ENCODE results near the gene SLC25A22.

The SLC25A22 gene

DNA sequence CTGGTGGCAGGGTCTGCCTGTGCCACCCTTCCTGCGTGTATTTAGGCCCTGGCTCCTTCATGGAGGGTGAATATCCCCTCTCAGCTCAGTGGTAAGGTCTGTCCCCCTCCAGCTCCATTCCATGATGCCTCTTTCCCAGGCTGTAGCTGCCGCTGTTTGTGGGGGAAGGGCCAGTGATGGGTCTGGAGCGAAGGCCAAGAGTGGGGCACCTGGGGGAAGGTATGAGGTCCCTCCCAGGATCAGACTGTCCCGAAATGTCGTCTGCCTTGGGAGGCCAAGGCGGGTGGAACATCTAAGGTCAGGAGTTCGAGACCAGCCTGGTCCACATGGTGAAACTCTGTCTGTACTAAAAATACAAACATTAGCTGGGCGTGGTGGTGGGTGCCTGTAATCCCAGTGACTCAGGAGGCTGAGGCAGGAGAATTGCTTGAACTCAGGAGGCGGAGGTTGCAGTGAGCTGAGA is 35.8 kb upstream of the SLC25A22 start:
- no peak for DNase-seq

DNA sequence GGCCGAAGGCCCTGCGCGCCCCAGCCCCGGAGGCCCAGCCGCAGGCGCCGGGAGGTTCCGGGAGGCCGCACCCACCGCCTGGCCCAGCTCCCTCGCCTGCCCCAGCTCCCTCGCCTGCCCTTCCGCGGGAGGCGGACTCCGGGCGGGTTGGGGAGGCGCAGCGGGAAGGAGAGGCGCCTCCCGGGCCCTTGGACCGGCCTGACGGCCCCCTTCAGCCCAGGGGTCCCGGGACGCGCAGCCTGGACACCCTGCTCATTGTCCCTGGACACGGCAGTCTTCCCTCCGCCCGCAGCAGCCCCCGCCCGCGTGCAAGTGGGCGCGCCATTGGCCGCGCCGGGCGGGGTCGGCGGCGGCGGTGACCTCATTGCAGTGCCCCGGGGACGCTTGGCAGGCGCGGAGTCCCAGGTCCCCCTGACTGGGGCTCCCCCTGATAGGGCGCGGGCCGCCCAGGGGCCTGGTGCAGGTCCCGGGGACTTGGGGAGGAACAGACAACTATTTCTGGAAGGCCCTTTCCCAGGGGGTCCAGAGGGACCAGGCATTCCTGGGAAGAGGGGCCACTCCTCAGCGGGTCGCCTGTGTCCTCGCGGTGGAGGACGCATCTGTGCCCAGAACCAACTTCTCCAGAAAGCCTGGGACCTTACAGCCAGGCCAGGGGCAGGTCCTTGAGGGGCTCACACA is 35.2 kb upstream of the SLC25A22 start:
- DNase-seq = no peak

DNA sequence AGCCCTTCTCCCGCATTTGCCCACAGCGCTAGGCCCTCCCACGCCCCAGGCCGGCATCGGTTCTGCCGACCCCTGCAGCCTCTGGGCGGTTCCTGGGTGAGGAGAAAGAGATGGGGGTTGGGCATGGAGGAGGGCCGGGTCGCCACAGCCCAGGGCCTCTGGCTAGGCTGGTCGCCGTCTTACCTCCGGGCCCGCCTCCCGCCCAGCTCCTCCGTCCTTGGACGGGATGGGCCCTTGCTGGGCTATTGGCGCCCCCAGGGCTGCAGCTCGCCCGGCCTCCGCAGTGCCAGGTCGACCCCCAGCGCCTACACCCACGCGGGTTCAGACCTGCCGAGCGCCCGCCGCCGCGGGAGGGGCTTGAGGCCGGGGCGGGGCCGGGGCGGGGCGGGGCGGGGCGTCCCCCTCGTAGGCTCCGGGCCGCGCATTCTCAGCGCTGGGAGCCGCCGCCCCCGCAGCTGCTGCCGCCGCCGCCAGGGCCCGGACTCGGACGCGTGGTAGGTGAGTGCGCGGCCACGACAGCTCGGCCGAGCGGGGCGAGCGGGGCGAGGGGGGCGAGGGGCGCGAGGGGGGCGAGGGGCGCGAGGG is 34.5 kb upstream of the SLC25A22 start, which contains the start of gene CD151:
Gene CD151 (plus strand): TSS at position 424 of the 585 bp plus-strand sequence. CDS start 3,118 bp downstream, outside the sequence.
- peak; percentile 48 for DNase-seq

DNA sequence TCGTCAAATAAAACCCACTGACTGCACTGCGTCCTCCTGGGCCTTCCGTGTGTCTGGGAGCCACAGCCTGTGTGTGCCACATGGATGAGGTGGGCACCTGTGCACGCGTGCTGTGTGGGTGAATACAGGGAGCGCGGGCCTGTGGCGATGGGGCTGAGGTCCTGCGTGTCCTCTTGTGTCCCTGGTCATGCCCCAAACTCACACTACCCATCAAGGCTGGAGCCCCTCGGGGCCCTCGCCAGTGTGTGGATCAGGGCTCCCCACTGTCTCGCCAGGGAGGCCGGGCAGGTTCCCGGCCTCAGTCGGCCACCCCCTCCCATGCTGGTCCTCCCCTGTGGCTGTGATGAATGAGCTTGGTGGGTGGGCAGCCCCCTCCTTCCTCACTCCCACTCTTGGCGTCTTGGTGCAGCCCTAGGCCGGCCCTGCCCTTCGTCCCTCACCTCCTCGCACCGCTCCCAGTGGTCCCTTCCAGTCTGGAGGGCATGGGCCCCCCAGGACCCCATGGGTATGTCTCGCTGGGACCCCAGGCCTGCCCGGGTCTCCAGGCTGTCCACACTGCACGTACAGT is 34.0 kb upstream of the SLC25A22 start:
- no peak for DNase-seq

DNA sequence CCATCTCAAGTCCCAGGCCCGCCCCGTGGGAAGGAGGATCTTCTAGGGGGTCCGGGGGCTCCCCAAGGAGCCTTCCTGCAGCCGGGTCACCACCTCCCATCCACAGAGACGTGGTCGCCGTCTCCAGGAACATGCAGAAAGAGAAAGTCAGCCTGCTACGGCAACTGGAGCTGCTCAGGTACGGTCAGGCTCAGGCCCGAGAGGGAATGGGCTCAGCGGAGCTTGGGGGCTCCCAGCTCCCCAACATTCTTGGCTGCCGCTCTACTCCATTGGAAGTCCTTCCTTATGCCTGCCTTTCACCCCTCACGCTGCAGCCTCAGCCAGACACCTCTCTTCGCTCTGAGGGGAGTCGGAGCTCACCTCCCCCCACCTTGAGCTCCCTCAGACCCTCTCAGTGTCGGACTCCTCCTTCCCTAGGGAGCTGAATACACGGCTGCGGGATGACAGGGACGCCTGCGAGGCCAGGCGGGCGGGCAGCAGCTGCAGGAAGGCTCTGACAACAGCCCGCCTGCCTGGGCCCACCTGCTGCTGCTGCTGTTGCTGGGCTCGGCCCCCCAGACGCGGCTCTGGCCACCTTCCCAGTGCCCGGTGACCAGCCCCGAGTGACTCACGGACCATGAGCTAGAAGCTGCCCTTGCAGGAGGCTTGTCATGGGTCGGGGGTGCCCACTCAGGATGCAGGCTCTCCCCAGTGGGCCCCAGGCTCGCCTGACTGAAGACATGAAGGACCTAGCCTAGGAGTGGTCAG is 33.2 kb upstream of the SLC25A22 start:
- DNase-seq = no peak

DNA sequence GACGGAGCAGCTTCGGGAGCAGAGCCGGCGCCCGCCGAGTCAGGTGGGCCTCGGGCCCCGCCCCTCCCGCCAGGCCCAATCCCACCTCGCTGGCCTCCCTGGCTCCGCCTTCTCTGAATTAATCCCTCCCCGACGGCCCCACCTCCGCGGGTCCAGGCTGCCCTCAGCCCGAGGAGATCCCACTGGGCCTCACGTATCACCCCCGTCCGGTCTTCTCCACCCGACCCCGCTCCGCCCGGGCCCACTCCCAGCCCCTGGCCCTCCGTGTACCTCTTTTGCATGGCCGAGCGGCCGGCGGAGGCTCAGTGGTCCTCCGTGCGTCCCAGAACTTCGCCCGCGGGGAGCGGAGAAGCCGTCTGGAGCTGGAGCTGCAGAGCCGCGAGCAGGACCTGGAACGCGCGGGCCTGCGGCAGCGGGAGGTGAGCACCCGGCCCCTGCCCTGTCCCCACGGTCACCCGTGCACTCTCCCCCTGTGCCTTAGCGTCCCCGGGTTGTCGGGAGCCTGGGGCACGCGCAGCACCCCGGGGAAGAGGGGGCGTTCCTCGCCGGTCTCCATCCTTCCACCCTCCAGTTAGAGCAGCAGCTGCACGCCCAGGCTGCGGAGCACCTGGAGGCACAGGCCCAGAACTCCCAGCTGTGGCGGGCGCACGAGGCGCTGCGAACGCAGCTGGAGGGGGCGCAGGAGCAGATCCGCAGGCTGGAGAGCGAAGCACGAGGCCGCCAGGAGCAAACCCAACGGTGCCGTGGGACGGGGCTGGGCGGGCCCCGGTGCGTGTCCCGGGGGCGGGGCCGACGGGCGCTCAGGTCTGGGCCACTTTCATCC is 32.4 kb upstream of the SLC25A22 start:
- DNase-seq = peak; percentile 64

DNA sequence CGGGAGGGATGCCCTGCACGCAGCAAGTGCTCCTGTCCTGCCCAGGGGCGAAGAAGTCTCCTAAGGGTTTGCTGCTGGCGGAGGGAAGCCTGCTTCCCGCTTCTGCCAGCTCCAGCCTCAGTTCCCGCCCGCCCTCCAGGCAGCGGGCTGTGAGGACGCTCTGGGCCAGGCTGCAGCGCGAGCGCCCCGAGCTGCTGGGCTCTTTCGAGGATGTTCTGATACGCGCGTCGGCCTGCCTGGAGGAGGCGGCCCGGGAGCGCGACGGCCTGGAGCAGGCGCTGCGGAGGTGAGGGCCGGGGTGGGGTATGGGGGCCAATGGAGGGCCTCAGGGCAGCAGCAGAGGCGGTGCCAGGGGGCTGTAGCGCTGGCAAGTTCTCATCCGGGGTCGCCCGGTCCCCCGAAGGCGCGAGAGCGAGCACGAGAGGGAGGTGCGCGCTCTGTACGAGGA is 31.8 kb upstream of the SLC25A22 start:
- no peak for DNase-seq

DNA sequence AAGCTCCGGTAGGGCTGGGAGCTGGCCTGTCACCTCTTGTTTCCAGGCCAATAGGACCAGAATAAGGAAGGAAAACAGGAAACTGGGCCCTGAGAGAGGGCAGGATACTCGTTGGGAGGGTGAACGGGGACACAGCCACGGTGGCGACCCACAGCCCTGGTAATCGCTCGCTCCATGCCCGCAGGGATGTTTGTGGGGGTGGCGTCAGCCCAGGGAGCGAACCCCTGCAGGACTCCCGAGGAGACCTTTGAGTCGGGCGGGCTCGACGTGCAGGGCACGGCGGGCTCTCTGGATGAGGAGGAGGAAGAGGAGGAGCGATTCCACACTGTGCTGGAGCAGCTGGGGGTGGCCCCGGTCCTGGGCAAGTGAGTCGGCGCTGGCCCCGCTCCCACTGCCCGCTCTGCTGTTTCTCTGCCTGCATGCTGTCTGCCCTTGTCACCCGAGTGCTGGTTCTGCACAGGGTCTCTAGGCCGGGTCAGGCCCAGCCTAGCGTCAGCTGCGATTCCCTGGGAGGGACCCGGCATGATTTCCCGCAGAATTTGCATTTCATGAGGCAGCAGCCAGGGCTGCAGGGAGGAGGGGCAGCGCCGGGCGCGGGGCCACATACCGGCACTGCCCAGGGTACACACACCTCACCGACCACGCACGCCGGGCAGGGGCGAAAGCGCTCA is 31.2 kb upstream of the SLC25A22 start:
- DNase-seq = no peak

DNA sequence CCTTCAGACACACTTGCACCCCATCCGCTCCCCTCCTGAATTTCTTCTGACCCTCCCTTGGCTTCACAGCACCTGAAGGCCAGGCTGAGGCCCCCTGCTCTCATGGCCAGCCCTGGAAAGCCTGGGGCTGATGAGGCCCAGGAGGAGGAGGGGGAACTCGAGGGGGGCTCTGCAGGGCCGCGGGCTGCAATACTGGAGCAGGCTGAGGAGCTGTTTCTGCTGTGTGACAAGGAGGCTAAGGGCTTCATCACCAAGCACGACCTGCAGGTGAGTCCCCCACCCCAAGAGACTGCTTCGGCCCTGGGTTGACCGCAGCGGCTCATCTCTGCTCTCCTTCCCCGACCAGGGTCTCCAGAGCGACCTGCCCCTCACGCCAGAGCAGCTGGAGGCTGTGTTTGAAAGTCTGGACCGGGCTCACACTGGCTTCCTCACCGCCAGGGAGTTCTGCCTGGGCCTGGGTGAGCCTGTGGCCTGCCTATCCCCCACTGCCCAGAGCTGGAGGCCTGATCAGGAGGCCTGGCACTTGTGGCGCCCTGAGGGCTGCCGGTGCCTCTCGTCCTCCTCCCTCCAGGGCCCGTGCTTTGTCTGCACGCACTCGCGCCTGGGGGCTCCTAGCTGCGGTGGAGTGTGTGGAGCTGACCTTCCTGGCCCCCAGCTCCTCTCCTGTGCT is 30.6 kb upstream of the SLC25A22 start:
- no peak for DNase-seq

DNA sequence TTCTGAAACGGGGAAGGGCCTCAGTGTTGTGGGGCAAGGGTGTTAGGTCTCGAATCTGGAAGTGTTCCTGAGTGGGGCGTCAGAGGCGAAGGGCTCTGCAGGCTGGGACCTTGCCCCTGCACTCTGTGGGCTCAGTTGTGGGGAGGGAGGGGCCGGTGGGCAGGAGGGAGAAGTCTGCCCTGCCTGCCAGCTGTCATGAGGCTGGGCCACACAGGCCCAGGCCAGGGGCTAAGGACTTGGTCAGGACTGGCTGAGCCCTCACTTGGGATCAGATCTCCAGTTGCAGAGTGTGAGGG is 29.8 kb upstream of the SLC25A22 start, which contains the start of gene CRACR2B:
Gene CRACR2B (plus strand): TSS at position 23 of the 296 bp plus-strand sequence. CDS start 689 bp downstream, outside the sequence.
- DNase-seq = no peak

DNA sequence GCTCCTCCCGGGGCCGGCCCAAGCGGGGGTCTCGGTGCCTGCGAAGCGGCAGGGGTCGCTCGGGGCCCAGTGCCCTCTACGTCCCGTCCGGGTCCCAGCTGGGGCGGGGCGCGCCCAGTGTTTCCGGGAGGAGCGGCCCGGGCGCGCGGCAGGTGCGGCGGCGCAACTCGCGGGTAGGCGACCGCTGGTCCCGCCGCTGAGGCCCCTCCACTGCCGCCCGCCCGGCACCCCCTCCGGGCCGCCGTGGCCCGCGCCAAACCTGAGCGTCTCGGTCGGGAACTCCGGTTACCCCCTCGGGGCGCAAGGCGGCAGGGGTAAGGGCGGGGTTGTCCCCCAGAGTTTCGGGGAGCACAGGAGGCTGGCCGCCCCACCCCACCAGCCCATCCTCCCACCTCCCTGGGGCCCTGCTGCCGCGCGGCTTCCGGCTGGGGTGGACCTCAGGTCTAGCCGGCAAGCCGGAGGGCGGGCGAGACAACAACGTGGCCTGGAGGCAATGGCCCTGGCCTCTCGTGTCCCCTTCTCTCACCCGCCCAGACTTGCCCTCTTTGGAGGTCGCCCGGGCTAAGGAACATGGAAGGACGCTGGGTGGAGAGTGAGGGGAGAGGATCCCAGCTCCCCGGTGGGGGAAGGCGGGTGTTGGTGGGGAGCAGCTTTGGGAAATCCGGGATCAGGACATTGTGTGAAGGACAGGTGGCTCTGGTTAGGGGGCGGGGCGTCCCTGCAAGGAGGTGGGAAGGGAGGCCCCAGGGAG is 29.2 kb upstream of the SLC25A22 start:
- no peak for DNase-seq

DNA sequence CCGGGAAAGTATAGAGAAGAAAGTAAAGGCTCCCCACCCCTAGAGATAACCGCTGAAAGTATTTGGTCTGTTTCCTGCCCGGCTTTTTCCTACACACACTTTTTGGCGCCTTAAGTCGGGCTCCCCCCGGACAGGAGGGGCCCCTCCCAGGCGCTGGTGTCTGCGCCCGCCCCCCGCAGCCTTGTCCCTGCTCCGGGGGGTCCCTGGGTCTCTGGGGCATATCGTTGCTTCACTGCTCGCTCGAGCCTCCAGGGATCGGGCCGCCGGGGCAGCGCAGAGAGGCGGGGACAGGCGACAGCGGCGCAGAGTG is 28.7 kb upstream of the SLC25A22 start:
- no peak for DNase-seq

DNA sequence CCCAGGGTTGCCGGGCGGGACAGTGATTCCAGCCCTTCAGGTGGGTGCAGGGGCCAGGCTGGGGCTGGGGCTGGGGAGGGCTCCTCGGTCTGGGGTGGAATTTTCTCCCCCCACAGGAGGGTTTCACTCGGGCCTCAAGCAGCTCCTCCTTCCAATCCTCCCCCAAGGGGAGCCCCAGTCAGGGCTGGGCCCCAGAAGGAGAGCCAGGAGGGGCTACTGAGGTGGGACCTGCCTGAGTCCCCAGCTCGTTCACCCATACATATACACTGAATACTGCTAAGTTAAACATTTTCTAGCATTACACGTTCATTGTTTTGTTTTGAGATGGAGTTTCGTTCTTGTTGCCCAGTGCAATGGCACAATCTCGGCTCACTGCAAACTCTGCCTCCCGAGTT is 28.1 kb upstream of the SLC25A22 start:
- no peak for DNase-seq

DNA sequence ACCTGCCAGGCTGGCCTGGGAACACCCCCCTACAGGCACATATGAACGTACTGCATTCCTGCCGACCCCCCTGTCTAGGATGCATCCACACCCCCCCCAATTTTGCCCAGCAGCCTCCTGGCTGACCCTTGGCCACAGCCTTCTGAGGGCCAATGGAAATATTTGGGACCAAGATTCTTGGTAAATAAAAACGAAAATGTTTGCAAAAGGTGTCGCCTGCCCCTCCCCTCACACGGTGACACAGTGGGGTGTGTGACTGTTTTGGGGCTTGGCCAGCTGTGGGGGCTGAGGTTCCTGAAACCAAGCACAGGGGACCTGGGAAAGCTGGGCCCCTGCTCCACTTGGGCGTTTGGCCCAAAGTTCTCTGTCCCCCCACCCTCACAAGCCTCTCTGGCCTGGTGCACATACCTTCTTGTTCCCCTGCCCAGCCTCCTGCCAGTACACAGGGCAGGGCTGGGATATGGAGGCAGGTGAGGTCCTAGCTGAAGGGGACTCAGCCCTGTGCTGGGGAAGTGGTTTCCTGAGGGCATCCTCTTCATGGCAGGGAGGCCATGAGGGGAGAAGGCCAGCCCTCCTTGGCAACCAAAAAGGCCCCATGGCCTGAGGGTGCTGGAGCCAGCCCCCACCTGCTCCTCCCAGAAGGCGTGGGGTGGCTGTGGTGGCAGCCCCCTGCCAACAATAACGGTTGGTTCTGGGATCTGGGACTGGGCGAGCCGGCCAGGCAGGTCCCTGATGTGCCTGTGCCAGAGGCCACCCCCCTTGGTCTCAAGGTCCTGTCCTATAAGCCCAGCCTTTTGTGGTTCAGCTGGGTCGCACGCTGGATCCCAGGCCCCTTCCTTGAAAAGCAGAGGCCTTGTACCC is 27.5 kb upstream of the SLC25A22 start:
- no peak for DNase-seq

DNA sequence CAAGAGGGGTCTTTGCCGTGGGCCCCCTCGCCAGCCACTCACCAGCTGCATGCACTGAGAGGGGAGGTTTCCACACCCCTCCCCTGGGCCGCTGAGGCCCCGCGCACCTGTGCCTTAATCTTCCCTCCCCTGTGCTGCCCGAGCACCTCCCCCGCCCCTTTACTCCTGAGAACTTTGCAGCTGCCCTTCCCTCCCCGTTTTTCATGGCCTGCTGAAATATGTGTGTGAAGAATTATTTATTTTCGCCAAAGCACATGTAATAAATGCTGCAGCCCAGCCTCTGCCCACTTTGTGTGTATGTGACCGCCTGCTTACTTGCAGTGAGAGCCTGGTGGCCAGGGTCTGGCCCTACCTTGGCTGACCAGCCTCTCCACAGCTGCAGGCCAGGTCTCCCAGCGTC is 26.9 kb upstream of the SLC25A22 start:
- no peak for DNase-seq

DNA sequence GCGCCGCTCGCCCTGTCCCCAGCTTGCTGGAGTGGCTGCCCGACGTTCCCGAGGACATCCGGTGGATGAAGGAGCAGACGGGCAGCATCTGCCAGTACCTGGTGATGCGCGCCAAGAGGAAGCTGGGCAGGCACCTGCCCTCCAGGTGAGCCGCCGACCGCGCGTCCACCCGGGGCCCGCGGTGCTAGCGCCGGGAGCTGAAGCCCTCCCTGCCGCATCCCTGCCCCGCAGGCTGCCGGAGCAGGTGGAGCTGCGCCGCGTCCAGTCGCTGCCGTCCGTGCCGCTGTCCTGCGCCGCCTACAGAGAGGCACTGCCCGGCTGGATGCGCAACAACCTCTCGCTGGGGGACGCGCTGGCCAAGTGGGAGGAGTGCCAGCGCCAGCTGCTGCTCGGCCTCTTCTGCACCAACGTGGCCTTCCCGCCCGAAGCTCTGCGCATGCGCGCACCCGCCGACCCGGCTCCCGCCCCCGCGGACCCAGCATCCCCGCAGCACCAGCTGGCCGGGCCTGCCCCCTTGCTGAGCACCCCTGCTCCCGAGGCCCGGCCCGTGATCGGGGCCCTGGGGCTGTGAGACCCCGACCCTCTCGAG is 26.3 kb upstream of the SLC25A22 start:
- no peak for DNase-seq

DNA sequence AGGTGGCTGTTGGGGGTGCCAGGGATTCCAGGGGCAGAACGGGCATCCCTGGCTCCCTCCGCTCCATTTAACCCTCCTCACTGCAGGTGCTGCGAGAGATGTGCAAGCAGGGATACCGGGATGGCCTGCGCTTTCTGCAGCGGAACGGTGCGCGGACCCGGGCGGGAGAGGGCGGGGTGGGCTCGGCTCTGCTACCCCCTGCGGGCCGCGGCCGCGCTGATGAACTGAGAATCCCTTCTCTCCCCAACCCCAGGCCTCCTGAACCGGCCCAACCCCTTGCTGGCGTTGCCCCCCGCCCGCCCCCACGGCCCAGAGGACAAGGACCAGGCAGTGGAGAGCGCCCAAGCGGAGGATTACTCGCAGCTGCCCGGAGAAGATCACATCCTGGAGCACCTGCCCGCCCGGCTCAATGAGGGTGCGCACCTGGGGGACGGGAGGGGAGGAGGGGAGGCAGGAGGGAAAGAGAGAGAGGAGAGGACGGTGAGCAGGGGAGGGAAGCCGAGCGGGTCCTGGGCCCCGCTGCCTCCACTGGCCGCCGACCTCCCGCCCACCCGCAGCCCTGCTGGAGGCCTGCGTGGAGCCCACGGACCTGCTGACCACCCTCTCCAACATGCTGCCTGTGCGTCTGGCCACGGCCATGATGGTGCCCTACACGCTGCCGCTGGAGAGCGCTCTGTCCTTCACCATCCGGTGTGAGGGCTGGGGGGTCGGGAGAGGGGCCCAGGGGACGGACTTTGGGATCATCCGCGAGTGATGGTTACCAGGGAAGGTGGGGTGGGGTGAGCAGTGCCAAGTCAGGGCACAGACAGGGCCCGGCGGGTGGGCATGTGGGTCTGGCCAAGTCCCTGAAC is 25.6 kb upstream of the SLC25A22 start:
- no peak for DNase-seq

DNA sequence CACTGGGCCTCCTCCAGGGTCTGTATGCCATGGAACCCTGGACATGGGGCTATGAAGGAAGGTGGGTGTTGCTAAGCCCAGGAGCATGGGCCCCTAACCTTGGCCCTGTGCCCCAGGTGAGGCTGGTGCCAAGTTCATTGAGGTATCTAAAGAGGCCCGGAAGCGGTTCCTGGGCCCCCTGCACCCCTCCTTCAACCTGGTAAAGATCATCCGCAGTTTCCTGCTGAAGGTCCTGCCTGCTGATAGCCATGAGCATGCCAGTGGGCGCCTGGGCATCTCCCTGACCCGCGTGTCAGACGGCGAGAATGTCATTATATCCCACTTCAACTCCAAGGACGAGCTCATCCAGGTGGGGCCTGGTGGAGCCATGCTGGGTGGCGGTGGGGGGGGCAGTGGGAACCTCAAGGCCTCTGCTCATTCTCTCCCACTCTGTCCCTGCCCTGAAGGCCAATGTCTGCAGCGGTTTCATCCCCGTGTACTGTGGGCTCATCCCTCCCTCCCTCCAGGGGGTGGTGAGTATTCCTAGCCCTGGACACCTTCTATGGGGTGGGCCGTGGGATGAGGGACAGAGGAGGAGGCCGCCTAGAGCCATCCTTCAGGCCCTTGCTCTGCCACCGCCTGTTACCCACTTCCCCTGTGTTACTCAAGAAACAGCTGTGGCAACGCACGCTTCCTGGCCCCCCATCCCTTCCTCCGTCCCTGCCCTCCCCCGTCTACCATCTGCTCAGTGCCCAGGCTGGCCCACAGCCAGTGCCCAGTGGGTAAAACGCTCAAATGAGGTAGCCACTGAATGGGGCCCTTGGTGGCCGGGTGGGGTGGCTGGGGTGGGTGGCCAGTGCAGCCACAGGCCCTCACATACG is 23.7 kb upstream of the SLC25A22 start:
- DNase-seq = no peak
